Measurements from ENCODE around the gene SARS2.
A peak's percentile ranks its signal among the peaks of the same experiment; 100 is the strongest.

The SARS2 gene

GRCh38 chr19:38917516-38917915 is 13.0 kb downstream of the SARS2 start:
- DNase-seq, result no peak

- DNase-seq, result no peak
These were observed 14.9 kb downstream of the SARS2 start for GRCh38 chr19:38915329-38916321.

- no peak for DNase-seq
These were observed 16.6 kb downstream of the SARS2 start for GRCh38 chr19:38913958-38914357.

GRCh38 chr19:38912600-38913514 is 17.7 kb downstream of the SARS2 start:
- DNase-seq, result no peak

GRCh38 chr19:38911388-38912001 is 19.1 kb downstream of the SARS2 start:
- no peak for DNase-seq

GRCh38 chr19:38910488-38910887 is 20.1 kb downstream of the SARS2 start:
- no peak for DNase-seq

GRCh38 chr19:38908911-38909310 is 21.7 kb downstream of the SARS2 start:
- no peak for DNase-seq

- DNase-seq, result no peak
These were observed 22.9 kb downstream of the SARS2 start for GRCh38 chr19:38907670-38908069.

GRCh38 chr19:38907227-38907626 is 23.3 kb downstream of the SARS2 start:
- DNase-seq, result no peak

- DNase-seq, result no peak
These were observed 24.9 kb downstream of the SARS2 start for GRCh38 chr19:38905620-38906019.

GRCh38 chr19:38904581-38905539 is 25.7 kb downstream of the SARS2 start:
- no peak for DNase-seq

GRCh38 chr19:38901683-38902082 is 28.9 kb downstream of the SARS2 start:
- no peak for DNase-seq

GRCh38 chr19:38900743-38901190 is 29.8 kb downstream of the SARS2 start:
- no peak for DNase-seq

GRCh38 chr19:38900202-38900629 is 30.3 kb downstream of the SARS2 start:
- DNase-seq, result no peak

- DNase-seq, result peak; percentile 100
These were observed 30.9 kb downstream of the SARS2 start, which contains the start of the genes NFKBIB and SIRT2 for GRCh38 chr19:38899447-38900201. TSS of gene NFKBIB (plus strand) at chr19:38899969. CDS start at chr19:38900033, 64 bp downstream. TSS of gene SIRT2 (minus strand) at chr19:38899618. CDS start at chr19:38899521, 97 bp downstream.

GRCh38 chr19:38898788-38899446 is 31.6 kb downstream of the SARS2 start:
- DNase-seq, result no peak

GRCh38 chr19:38894968-38895367 is 35.6 kb downstream of the SARS2 start:
- DNase-seq, result no peak

- no peak for DNase-seq
These were observed 37.2 kb downstream of the SARS2 start for GRCh38 chr19:38893341-38893771.

GRCh38 chr19:38892841-38893240 is 37.7 kb downstream of the SARS2 start:
- DNase-seq, result no peak

GRCh38 chr19:38891771-38892170 is 38.8 kb downstream of the SARS2 start:
- no peak for DNase-seq
